Measurements from ENCODE around the gene EPHA4. TPM values are rescaled to one million over a fixed set of nuclear protein-coding genes. Genes with fewer than 3 reads are reported as not detected.

The EPHA4 gene
- polyA plus RNA-seq, 2 of the 4 experiments (the other 2 are of a cell fraction) = 0.54 to 1.1 TPM

DNA sequence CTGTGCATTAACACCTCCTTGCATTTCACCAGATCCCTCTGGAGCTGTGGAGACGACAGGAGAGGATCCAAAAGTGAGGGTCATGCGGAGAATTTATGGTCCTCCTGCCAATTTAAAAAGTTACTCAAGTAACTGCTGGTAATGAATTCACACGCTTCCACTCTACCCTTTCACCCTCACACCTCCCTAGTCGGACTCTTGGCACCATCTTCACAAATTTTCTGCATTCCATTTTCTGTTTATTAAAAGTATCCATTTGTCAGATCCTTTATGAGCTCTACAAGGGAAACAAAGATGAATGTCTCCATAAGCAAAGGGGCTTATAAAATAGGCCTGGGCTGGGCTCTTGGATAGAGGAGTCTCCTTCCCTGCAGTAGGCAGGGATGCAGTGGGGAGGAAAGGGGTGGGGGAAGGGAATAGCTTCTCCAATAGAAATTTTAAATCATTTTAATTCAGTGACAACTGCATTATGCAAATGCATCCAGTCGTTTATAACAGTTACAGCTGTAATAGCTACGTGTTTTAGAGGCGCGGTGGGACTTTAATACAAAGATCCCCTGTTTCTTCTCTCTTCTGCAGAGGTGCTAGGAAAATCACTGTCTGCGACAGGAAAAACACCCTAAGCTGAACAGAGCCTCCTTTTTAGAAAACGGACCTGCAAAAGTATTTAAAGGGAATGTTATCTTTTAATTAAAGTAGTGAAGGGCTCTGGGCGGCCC is 132.2 kb downstream of the EPHA4 start:
- POLR2A ChIA-PET = no interaction called here
- no peak overlapping the region for H3K27ac ChIP-seq
- no peak for ATAC-seq

DNA sequence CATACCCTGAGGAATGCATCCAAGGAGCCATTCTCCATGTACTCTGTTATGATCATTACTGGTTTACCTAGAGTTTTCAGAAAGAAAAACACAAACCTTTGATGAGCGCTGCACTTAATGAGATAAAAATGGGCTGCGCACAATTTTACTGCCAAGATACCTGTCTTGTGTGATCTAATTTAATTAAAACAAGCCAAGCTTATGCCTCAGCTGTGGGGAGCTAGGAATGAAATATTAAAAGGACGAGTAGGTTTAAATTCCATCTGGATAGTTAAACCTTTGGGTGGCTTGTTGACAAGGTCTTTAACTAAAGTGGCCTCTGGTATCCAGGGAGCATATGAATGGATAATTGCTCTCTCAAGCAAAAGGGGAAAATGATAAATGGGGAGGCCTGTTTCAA is 135.0 kb downstream of the EPHA4 start:
- no peak for DNase-seq (ENCODE audit: low read depth in 1 of 2, low spot score in 1 of 2)
- POLR2A ChIA-PET = no interaction called here
- 43% methylated on average over 3 of the region's 3 CpGs for WGBS (ENCODE audit: missing lambda C conversion rate)
- Histone ChIP-seq H3K4me1 (no peaks in the 10 kb centered on the region), H3K9me3 (no peaks in the 10 kb centered on the region), H3K27ac (no peak overlapping the region), H3K4me3 (no peak overlapping the region), H3K4me2 (no peak overlapping the region)
- CTCF ChIA-PET = no interaction called here
- TF ChIP-seq HOXB13 (CRISPR knock-in tag; IDR thresholded peaks at IDR 0.05; ENCODE audit: low read depth) (no peak), GATA3 (IDR thresholded peaks at IDR 0.05; ENCODE audit: borderline replicate concordance) (no peak), ZC3H11A (IDR thresholded peaks at IDR 0.05) (no peak), ZFP36 (IDR thresholded peaks at IDR 0.05; ENCODE audit: borderline replicate concordance, partially characterized antibody) (no peak), EP300 (IDR thresholded peaks at IDR 0.05) (no peak), FOSB (CRISPR knock-in tag; IDR thresholded peaks at IDR 0.05) (no peak), CBX2 (IDR thresholded peaks at IDR 0.05; ENCODE audit: borderline replicate concordance, low read depth) (no peak)
- TF ChIP-seq, protein P1, sequence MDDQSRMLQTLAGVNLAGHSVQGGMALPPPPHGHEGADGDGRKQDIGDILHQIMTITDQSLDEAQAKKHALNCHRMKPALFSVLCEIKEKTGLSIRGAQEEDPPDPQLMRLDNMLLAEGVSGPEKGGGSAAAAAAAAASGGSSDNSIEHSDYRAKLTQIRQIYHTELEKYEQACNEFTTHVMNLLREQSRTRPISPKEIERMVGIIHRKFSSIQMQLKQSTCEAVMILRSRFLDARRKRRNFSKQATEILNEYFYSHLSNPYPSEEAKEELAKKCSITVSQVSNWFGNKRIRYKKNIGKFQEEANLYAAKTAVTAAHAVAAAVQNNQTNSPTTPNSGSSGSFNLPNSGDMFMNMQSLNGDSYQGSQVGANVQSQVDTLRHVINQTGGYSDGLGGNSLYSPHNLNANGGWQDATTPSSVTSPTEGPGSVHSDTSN (IDR thresholded peaks at IDR 0.05) = no peak
- no peak for FAIRE-seq
- ATAC-seq = no peak

More for the DNA sequence above, 132.2 kb downstream of the EPHA4 start:
- H3K4me3 ChIP-seq = no peak overlapping the region
- H3K9me3 ChIP-seq = no peaks in the 10 kb centered on the region
- H3K4me2 ChIP-seq = no peak overlapping the region
- no peak for DNase-seq (ENCODE audit: low read depth in 1 of 2, low spot score in 1 of 2)
- no peak for FAIRE-seq
- TF ChIP-seq EHMT2 (IDR thresholded peaks at IDR 0.05; ENCODE audit: low read depth) = no peak
- no peak for TF ChIP-seq HES2 (IDR thresholded peaks at IDR 0.05)
- TF ChIP-seq MAZ (IDR thresholded peaks at IDR 0.05; ENCODE audit: borderline replicate concordance, low read depth, low read length) = no peak
- TF ChIP-seq GATA3 (IDR thresholded peaks at IDR 0.05; ENCODE audit: borderline replicate concordance) = no peak
- no peak for TF ChIP-seq ESRRA (IDR thresholded peaks at IDR 0.05; ENCODE audit: borderline replicate concordance, low read length)
- TF ChIP-seq CBX8 (IDR thresholded peaks at IDR 0.05) = no peak
- no peak for TF ChIP-seq KDM5A (IDR thresholded peaks at IDR 0.05)
- TF ChIP-seq HOXB13 (CRISPR knock-in tag; IDR thresholded peaks at IDR 0.05; ENCODE audit: low read depth) = no peak
- TF ChIP-seq CEBPB (IDR thresholded peaks at IDR 0.05) = no peak
- no peak for TF ChIP-seq EHF (CRISPR knock-in tag; IDR thresholded peaks at IDR 0.05)
- no peak for TF ChIP-seq NR3C1 (IDR thresholded peaks at IDR 0.05)
- TF ChIP-seq JUNB (IDR thresholded peaks at IDR 0.05) = no peak
- TF ChIP-seq FOSL2 (IDR thresholded peaks at IDR 0.05) = no peak
- TF ChIP-seq FOSL2 (CRISPR knock-in tag; IDR thresholded peaks at IDR 0.05) = no peak
- TF ChIP-seq HOXB5 (CRISPR knock-in tag; IDR thresholded peaks at IDR 0.05) = no peak
- TF ChIP-seq, protein P2, sequence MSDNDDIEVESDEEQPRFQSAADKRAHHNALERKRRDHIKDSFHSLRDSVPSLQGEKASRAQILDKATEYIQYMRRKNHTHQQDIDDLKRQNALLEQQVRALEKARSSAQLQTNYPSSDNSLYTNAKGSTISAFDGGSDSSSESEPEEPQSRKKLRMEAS (IDR thresholded peaks at IDR 0.05) = no peak
- TF ChIP-seq CHD2 (IDR thresholded peaks at IDR 0.05; ENCODE audit: low read length, partially characterized antibody) = no peak
- no peak for TF ChIP-seq EP300 (IDR thresholded peaks at IDR 0.05)
- TF ChIP-seq, protein P3, sequence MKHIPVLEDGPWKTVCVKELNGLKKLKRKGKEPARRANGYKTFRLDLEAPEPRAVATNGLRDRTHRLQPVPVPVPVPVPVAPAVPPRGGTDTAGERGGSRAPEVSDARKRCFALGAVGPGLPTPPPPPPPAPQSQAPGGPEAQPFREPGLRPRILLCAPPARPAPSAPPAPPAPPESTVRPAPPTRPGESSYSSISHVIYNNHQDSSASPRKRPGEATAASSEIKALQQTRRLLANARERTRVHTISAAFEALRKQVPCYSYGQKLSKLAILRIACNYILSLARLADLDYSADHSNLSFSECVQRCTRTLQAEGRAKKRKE (CRISPR knock-in tag; IDR thresholded peaks at IDR 0.05; ENCODE audit: low read depth) = no peak
- 39% methylated on average over 11 of the region's 11 CpGs for WGBS (ENCODE audit: missing lambda C conversion rate)
- CTCF ChIA-PET = interaction anchor here (0.6 kb wide), 1 partner anchor 74 kb away, joined by 3 read pairs; no protein-coding TSS in a partner anchor
- no peaks in the 10 kb centered on the region for H3K4me1 ChIP-seq

GRCh38 chr2:221435171-221435570 is 136.9 kb downstream of the EPHA4 start:
- TF ChIP-seq, protein P2 (IDR thresholded peaks at IDR 0.05) = no peak
- TF ChIP-seq CHD4 (IDR thresholded peaks at IDR 0.05; ENCODE audit: borderline replicate concordance) = no peak
- no peak for TF ChIP-seq ZSCAN20 (CRISPR knock-in tag; IDR thresholded peaks at IDR 0.05)
- TF ChIP-seq, protein P1 (IDR thresholded peaks at IDR 0.05) = no peak
- TF ChIP-seq RAD21 (conservative IDR thresholded peaks at IDR 0.05 in 1 of 2, IDR thresholded peaks at IDR 0.05 in 1 of 2) = no peak
- TF ChIP-seq, protein P3 (CRISPR knock-in tag; IDR thresholded peaks at IDR 0.05; ENCODE audit: low read depth) = no peak
- TF ChIP-seq ZC3H11A (IDR thresholded peaks at IDR 0.05) = no peak
- TF ChIP-seq EHF (CRISPR knock-in tag; IDR thresholded peaks at IDR 0.05) = no peak
- TF ChIP-seq NPAS2 (CRISPR knock-in tag; IDR thresholded peaks at IDR 0.05; ENCODE audit: borderline replicate concordance) = no peak
- no peak for TF ChIP-seq ESRRA (IDR thresholded peaks at IDR 0.05; ENCODE audit: borderline replicate concordance, low read length)
- no peak for TF ChIP-seq PHF8 (IDR thresholded peaks at IDR 0.05; ENCODE audit: borderline replicate concordance, low read depth)
- no peak for TF ChIP-seq POLR2A (IDR thresholded peaks at IDR 0.05; ENCODE audit: low read length)
- TF ChIP-seq NFE2L2 (conservative IDR thresholded peaks at IDR 0.05; ENCODE audit: low read length) = no peak
- no peak for FAIRE-seq
- ATAC-seq = no peak
- CTCF ChIA-PET = no interaction called here
- no peak overlapping the region for H3K4me3 ChIP-seq
- no peak overlapping the region for H3K4me2 ChIP-seq
- no peak for DNase-seq (ENCODE audit: low read depth in 1 of 2, low spot score in 1 of 2)
- WGBS (ENCODE audit: missing lambda C conversion rate) = 33% methylated on average over 2 of the region's 2 CpGs
- H3K4me1 ChIP-seq = no peaks in the 10 kb centered on the region
- no peak overlapping the region for H3K27ac ChIP-seq
- POLR2A ChIA-PET = no interaction called here
- H3K9me3 ChIP-seq = no peaks in the 10 kb centered on the region
